Measurements from ENCODE around the gene CHD6.

- TF ChIP-seq CTCF (IDR thresholded peaks at IDR 0.05) (no peak), POLR2A (IDR thresholded peaks at IDR 0.05) (no peak)
Measured at GRCh38 chr20:41468994-41469600, 149.1 kb downstream of the CHD6 start.

Data from uterus (tissue), 2 donors.